IPS-20b (cell line): Measurements from ENCODE around the gene KDM2A.

Experiments used
- H3K27ac ChIP-seq: one replicate; pipeline ENCODE4 v1.5.1; 2013; ENCODE audit warnings: low read length
- H3K27me3 ChIP-seq: 2 replicates; pipeline ENCODE4 v1.6.1; 2013; ENCODE audit warnings: mild to moderate bottlenecking, low read length, inconsistent platforms; ENCODE audit not compliant: insufficient read depth
- H3K36me3 ChIP-seq: 2 replicates; pipeline ENCODE4 v1.6.1; 2013; ENCODE audit warnings: low read depth, mild to moderate bottlenecking, inconsistent platforms, low read length, moderate library complexity; ENCODE audit not compliant: insufficient read depth
- H3K4me1 ChIP-seq: 2 replicates; pipeline ENCODE4 v1.6.1; 2013; ENCODE audit warnings: mild to moderate bottlenecking, control low read depth, inconsistent platforms, low read length, moderate library complexity; ENCODE audit not compliant: insufficient read depth
- H3K4me3 ChIP-seq: 2 replicates; pipeline ENCODE4 v1.5.1; 2013; ENCODE audit warnings: mild to moderate bottlenecking, low read length, inconsistent platforms
- H3K9ac ChIP-seq: 2 replicates; pipeline ENCODE4 v1.6.1; 2013; ENCODE audit warnings: low read depth, mild to moderate bottlenecking, inconsistent platforms, low read length, moderate library complexity
- H3K9me3 ChIP-seq: 2 replicates; pipeline ENCODE4 v1.6.1; 2013; ENCODE audit warnings: mild to moderate bottlenecking, low read depth, low read length, inconsistent platforms; ENCODE audit not compliant: insufficient read depth

The KDM2A gene

DNA sequence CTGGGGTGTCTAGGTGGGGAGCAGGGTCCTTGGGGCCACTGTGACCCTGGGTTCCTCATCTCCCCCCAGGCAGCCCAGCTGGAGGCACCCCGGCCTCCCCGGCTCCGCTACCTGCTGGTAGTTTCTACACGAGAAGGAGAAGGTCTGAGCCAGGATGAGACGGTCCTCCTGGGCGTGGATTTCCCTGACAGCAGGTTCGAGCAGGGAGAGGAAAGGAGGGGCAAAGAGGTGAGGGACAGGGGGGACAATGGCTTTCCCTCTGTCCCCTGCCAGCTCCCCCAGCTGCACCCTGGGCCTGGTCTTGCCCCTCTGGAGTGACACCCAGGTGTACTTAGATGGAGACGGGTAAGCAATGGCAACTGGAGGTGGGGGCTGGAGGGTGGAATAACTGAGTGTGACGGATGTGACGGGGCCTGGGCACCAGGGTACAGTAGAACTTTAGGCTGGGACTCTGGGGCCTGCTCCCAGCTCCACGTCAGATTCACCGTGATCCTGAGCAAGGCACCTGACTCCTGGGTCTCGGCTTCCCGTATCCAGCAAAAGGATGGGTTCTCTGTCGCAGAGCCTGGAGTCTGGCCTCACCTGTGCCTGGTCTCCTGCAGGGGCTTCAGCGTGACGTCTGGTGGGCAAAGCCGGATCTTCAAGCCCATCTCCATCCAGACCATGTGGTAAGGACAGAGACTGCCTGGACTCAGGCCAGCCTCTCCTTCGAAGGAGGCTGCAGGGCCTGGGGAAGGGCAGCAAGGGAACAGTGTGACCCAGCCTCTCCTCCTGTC is 187.9 kb downstream of the KDM2A start:
- H3K4me1 ChIP-seq: peaks cover 4% of the 10 kb centered on the region
- no peaks in the 10 kb centered on the region for H3K36me3 ChIP-seq

DNA sequence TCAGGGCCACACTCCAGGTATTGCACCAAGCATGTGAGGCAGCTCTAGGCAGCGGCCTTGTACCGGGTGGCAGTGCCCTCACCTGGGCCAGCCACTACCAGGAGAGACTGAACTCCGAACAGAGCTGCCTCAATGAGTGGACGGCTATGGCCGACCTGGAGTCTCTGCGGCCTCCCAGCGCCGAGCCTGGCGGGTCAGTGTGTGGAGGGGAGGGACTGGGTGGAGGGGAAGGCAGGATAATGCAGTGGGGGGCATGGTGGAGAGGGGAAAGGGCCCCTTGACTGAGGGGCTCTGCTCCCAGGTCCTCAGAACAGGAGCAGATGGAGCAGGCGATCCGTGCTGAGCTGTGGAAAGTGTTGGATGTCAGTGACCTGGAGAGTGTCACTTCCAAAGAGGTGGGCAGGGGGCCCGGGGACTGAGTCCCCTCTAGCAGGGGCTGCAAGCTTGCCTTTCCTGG is 188.5 kb downstream of the KDM2A start:
- Histone ChIP-seq H3K27ac (no peak overlapping the region), H3K9ac (no peak overlapping the region), H3K27me3 (peaks cover 13% of the 10 kb centered on the region; the same call in 1 of the 2 replicates), H3K4me1 (peaks cover 4% of the 10 kb centered on the region), H3K36me3 (no peaks in the 10 kb centered on the region), H3K9me3 (no peaks in the 10 kb centered on the region), H3K4me3 (no peak overlapping the region)

More for the DNA sequence above, 187.9 kb downstream of the KDM2A start:
- H3K27ac ChIP-seq: no peak overlapping the region
- no peak overlapping the region for H3K9ac ChIP-seq
- H3K9me3 ChIP-seq: no peaks in the 10 kb centered on the region
- H3K27me3 ChIP-seq: peaks cover 13% of the 10 kb centered on the region; the same call in 1 of the 2 replicates
- H3K4me3 ChIP-seq: no peak overlapping the region
